H9 (cell line): Measurements from ENCODE around the gene TMEM132C. TPM values are rescaled to one million over a fixed set of nuclear protein-coding genes. Genes with fewer than 3 reads are reported as not detected.

Source experiments
- DNase-seq: peaks from one replicate; pipeline ENCODE4 v3.0.0-alpha.2; 2017
- H2AFZ ChIP-seq: one replicate; pipeline ENCODE4 v1.6.1; 2013; ENCODE audit warnings: mild to moderate bottlenecking, low read length, control low read depth, moderate library complexity
- H2AK5ac ChIP-seq: 2 replicates; pipeline ENCODE4 v1.6.1; 2013; ENCODE audit warnings: low read length, control low read depth, mixed read lengths; ENCODE audit not compliant: insufficient read length
- H2BK120ac ChIP-seq: one replicate; pipeline ENCODE4 v1.6.1; 2013; ENCODE audit warnings: low read depth, mild to moderate bottlenecking, low read length, control low read depth, inconsistent platforms; ENCODE audit not compliant: poor library complexity, severe bottlenecking
- H2BK12ac ChIP-seq: 2 replicates; pipeline ENCODE4 v1.6.1; 2013; ENCODE audit warnings: low read length, control low read depth, mixed read lengths, low read depth; ENCODE audit not compliant: insufficient read length
- H2BK15ac ChIP-seq: 2 replicates; pipeline ENCODE4 v1.6.1; 2013; ENCODE audit warnings: low read depth, low read length, control low read depth
- H2BK20ac ChIP-seq: one replicate; pipeline ENCODE4 v1.6.1; 2013; ENCODE audit warnings: low read depth, mild to moderate bottlenecking, low read length, control low read depth, inconsistent platforms; ENCODE audit not compliant: poor library complexity, severe bottlenecking
- H2BK5ac ChIP-seq: 2 replicates; pipeline ENCODE4 v1.6.1; 2013; ENCODE audit warnings: low read length, control low read depth, mixed read lengths; ENCODE audit not compliant: insufficient read length
- H3K14ac ChIP-seq: 2 replicates; pipeline ENCODE4 v1.6.1; 2013; ENCODE audit warnings: low read length, control low read depth; ENCODE audit not compliant: insufficient read depth
- H3K18ac ChIP-seq: 2 replicates; pipeline ENCODE4 v1.6.1; 2013; ENCODE audit warnings: low read depth, mild to moderate bottlenecking, mixed read lengths, low read length, control low read depth; ENCODE audit not compliant: insufficient read length
- H3K23ac ChIP-seq: 2 replicates; pipeline ENCODE4 v1.6.1; 2013; ENCODE audit warnings: low read length, control low read depth, mixed read lengths, low read depth; ENCODE audit not compliant: insufficient read length
- H3K23me2 ChIP-seq: 2 replicates; pipeline ENCODE4 v1.6.1; 2013; ENCODE audit warnings: low read depth, mild to moderate bottlenecking, mixed read lengths, low read length, control low read depth; ENCODE audit not compliant: insufficient read length, poor library complexity, severe bottlenecking
- H3K27ac ChIP-seq: 2 replicates; pipeline ENCODE4 v1.5.1; 2013; ENCODE audit warnings: low read length, control low read depth, mixed read lengths, low read depth; ENCODE audit not compliant: insufficient read length
- H3K27me3 ChIP-seq: 2 replicates; pipeline ENCODE4 v1.6.1; 2013; ENCODE audit warnings: low read length, control low read depth, inconsistent platforms; ENCODE audit not compliant: insufficient read depth
- H3K4ac ChIP-seq: 2 replicates; pipeline ENCODE4 v1.6.1; 2013; ENCODE audit warnings: low read depth, mild to moderate bottlenecking, control low read depth, inconsistent platforms, low read length, moderate library complexity
- H3K4me1 ChIP-seq: 2 replicates; pipeline ENCODE4 v1.6.1; 2013; ENCODE audit warnings: low read length, control low read depth, inconsistent platforms; ENCODE audit not compliant: insufficient read depth
- H3K4me2 ChIP-seq: 2 replicates; pipeline ENCODE4 v1.6.1; 2013; ENCODE audit warnings: low read length, control low read depth, mixed read lengths; ENCODE audit not compliant: insufficient read length, insufficient read depth
- H3K56ac ChIP-seq: 2 replicates; pipeline ENCODE4 v1.6.1; 2013; ENCODE audit warnings: low read depth, mild to moderate bottlenecking, mixed read lengths, low read length, control low read depth; ENCODE audit not compliant: insufficient read length
- H3K79me1 ChIP-seq: 2 replicates; pipeline ENCODE4 v1.6.1; 2013; ENCODE audit warnings: low read depth, mild to moderate bottlenecking, moderate library complexity, low read length, control low read depth, inconsistent platforms; ENCODE audit not compliant: insufficient read depth, poor library complexity, severe bottlenecking
- H3K79me2 ChIP-seq: 2 replicates; pipeline ENCODE4 v1.6.1; 2013; ENCODE audit warnings: low read length, control low read depth, inconsistent platforms; ENCODE audit not compliant: insufficient read depth
- H3K9ac ChIP-seq: 2 replicates; pipeline ENCODE4 v1.6.1; 2013; ENCODE audit warnings: low read length, control low read depth, mixed read lengths; ENCODE audit not compliant: insufficient read length; ENCODE audit errors: extremely low read depth
- H3K9me3 ChIP-seq: one replicate; pipeline ENCODE4 v1.6.1; 2013; ENCODE audit warnings: low read depth, low read length, inconsistent platforms; ENCODE audit not compliant: control insufficient read depth
- H3T11ph ChIP-seq: one replicate; pipeline ENCODE4 v1.6.1; 2013; ENCODE audit warnings: mild to moderate bottlenecking, low read length, control low read depth, inconsistent platforms
- H4K20me1 ChIP-seq: one replicate; pipeline ENCODE4 v1.6.1; 2013; ENCODE audit not compliant: control insufficient read depth, insufficient read length, insufficient read depth
- H4K5ac ChIP-seq: 2 replicates; pipeline ENCODE4 v1.6.1; 2013; ENCODE audit warnings: low read depth, mild to moderate bottlenecking, mixed read lengths, low read length, control low read depth; ENCODE audit not compliant: insufficient read length
- H4K8ac ChIP-seq: replicated peaks from 2 replicates; pipeline ENCODE4 v1.6.1; 2013; ENCODE audit warnings: low read length, control low read depth, mixed read lengths, low read depth; ENCODE audit not compliant: insufficient read length
- H4K91ac ChIP-seq: 2 replicates; pipeline ENCODE4 v1.6.1; 2013; ENCODE audit warnings: low read depth, mild to moderate bottlenecking, moderate library complexity, mixed read lengths, low read length, control low read depth; ENCODE audit not compliant: insufficient read length
- H3K27ac Mint-ChIP-seq, 3 experiments: 2 replicates in 2 of 3; 3 replicates in 1 of 3; pipeline ENCODE4 v1.8.0; 2020 to 2021; ENCODE audit warnings: mixed read lengths in 3 of 3, mild to moderate bottlenecking in 1 of 3, moderate library complexity in 1 of 3
- H3K27me3 Mint-ChIP-seq: 2 replicates; pipeline ENCODE4 v1.8.0; 2021; ENCODE audit warnings: low read depth, mild to moderate bottlenecking, moderate library complexity, mixed read lengths
- H3K36me3 Mint-ChIP-seq, 3 experiments: 2 replicates in 2 of 3; 3 replicates in 1 of 3; pipeline ENCODE4 v1.8.0; 2020 to 2021; ENCODE audit warnings: low read depth in 3 of 3, mixed read lengths in 3 of 3; ENCODE audit not compliant: insufficient read depth in 1 of 3
- H3K4me1 Mint-ChIP-seq, 2 experiments: 2 replicates each; pipeline ENCODE4 v1.8.0; 2020; ENCODE audit warnings: mixed read lengths in 2 of 2
- H3K4me3 Mint-ChIP-seq, 2 experiments: 2 replicates in 1 of 2; 3 replicates in 1 of 2; pipeline ENCODE4 v1.8.0; 2020 to 2021; ENCODE audit warnings: mild to moderate bottlenecking in 2 of 2, mixed read lengths in 2 of 2, moderate library complexity in 1 of 2
- H3K9me3 Mint-ChIP-seq, 2 experiments: 2 replicates in 1 of 2; 3 replicates in 1 of 2; pipeline ENCODE4 v1.8.0; 2020; ENCODE audit warnings: mild to moderate bottlenecking in 2 of 2, mixed read lengths in 2 of 2, moderate library complexity in 1 of 2
- WGBS: extraction: QIAGEN DNeasy Blood & Tissue Kit; methylation state at CpG from one replicate; pipeline ENCODE4 v1.1.7; 2013; ENCODE audit warnings: missing lambda C conversion rate, low lambda C conversion rate, mixed read lengths; ENCODE audit not compliant: insufficient read length; ENCODE audit errors: extremely low coverage; 5-methylcytosine and 5-hydroxymethylcytosine counted together
- total RNA-seq: library from RNA; stranded (reverse); gene quantifications from 2 replicates; pipeline ENCODE4 v1.2.1, GENCODE V29; 2021
- TF ChIP-seq, protein P1 (sequence below): fragments of 200-600 bp; sonication (generic); conservative IDR thresholded peaks from 3 replicates; pipeline ENCODE4 v1.8.0; 2021; ENCODE audit warnings: antibody characterized with exemption, mild to moderate bottlenecking

The TMEM132C gene
- total RNA-seq, 1 experiment from 2014 or later: 0.22 TPM

DNA sequence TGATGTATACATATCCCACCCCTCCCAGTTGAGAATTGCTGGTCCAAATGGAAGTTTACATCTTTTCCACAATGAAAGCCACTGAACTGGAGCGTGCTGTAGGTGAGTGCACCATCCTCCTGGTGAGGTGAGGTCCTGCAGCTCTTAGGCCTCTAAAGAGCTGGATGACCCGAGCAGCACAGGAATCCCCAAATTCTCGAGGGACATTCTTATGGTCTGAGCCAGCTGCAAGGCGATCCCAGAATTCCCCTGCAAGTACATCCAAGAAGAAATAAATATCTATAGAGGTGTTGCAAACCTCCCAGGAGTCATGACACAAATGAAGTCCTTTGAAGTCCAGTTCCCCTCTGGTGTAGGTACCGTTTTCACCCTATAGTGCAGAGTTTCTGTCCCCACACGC is 24.0 kb downstream of the TMEM132C start:
- H4K5ac ChIP-seq: no peak overlapping the region
- no peak overlapping the region for H3T11ph ChIP-seq
- H2AFZ ChIP-seq: no peak overlapping the region
- H3K27me3 ChIP-seq: no peaks in the 10 kb centered on the region
- Mint-ChIP-seq H3K36me3 (no peaks in the 10 kb centered on the region), H3K27me3 (peaks cover 70% of the 10 kb centered on the region), H3K4me3 (no peak overlapping the region), H3K4me1 (peaks cover 6 to 10% of the 10 kb centered on the region in 2 experiments), H3K27ac (peak overlapping the region in 1 of 3 experiments; percentile 65; a peak in 1 of 7 replicates), H3K9me3 (no peaks in the 10 kb centered on the region)
- no peak overlapping the region for H2AK5ac ChIP-seq
- no peak overlapping the region for H3K4me2 ChIP-seq
- no peak overlapping the region for H2BK15ac ChIP-seq
- no peak overlapping the region for H3K27ac ChIP-seq
- DNase-seq: no peak
- H2BK20ac ChIP-seq: no peak overlapping the region
- no peak overlapping the region for H3K23ac ChIP-seq
- H4K8ac ChIP-seq: no peak overlapping the region
- peaks cover 3% of the 10 kb centered on the region for H4K20me1 ChIP-seq
- H2BK12ac ChIP-seq: no peak overlapping the region
- H3K79me1 ChIP-seq: no peaks in the 10 kb centered on the region
- no peak overlapping the region for H3K14ac ChIP-seq
- no peaks in the 10 kb centered on the region for H3K4me1 ChIP-seq
- no peaks in the 10 kb centered on the region for H3K23me2 ChIP-seq
- H2BK5ac ChIP-seq: no peak overlapping the region
- no peak overlapping the region for H3K18ac ChIP-seq
- H3K9me3 ChIP-seq: no peaks in the 10 kb centered on the region
- no peak overlapping the region for H3K9ac ChIP-seq
- H3K56ac ChIP-seq: no peak overlapping the region
- no peak overlapping the region for H4K91ac ChIP-seq
- 0 out of 2 replicates have a peak, but pooled peaks cover 2% of the 10 kb centered on the region for H3K79me2 ChIP-seq
- H3K4ac ChIP-seq: no peak overlapping the region
- no CpG with 5 or more reads among the region's 6 CpGs for WGBS
- TF ChIP-seq, protein P1, sequence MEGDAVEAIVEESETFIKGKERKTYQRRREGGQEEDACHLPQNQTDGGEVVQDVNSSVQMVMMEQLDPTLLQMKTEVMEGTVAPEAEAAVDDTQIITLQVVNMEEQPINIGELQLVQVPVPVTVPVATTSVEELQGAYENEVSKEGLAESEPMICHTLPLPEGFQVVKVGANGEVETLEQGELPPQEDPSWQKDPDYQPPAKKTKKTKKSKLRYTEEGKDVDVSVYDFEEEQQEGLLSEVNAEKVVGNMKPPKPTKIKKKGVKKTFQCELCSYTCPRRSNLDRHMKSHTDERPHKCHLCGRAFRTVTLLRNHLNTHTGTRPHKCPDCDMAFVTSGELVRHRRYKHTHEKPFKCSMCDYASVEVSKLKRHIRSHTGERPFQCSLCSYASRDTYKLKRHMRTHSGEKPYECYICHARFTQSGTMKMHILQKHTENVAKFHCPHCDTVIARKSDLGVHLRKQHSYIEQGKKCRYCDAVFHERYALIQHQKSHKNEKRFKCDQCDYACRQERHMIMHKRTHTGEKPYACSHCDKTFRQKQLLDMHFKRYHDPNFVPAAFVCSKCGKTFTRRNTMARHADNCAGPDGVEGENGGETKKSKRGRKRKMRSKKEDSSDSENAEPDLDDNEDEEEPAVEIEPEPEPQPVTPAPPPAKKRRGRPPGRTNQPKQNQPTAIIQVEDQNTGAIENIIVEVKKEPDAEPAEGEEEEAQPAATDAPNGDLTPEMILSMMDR: no peak
- H2BK120ac ChIP-seq: no peak overlapping the region
